Gastrocnemius medialis (tissue), 4 donors: ENCODE measurements around the gene PCDHA9. TPM values are rescaled to one million over a fixed set of nuclear protein-coding genes. Genes with fewer than 3 reads are reported as not detected.
"Not testable (repeated sequence)": the region's sequence is repeated elsewhere in the genome, so short reads cannot be mapped to it uniquely, and the experiment has no call there.

Experiments
- ATAC-seq, 2 donors: fragments of 150-250 bp; one replicate each; pipeline ENCODE4 v1.9.1; 2016
- DNase-seq, 2 donors: peaks; one replicate each; pipeline ENCODE4 v3.0.0-alpha.2; 2019
- H3K27ac ChIP-seq, 4 donors: fragments of 200-600 bp; sonication (generic); 1 replicate in 1 of 4; 2 replicates in 3 of 4; pipeline ENCODE4 v1.5.1; 2016 to 2018; ENCODE audit warnings: mild to moderate bottlenecking in 2 of 4, moderate library complexity in 1 of 4
- H3K27me3 ChIP-seq, 3 donors: fragments of 200-600 bp; sonication (generic) in 2 of 3; 1 replicate in 1 of 3; 2 replicates in 2 of 3; pipeline versions ENCODE4 v1.5.1 to v1.6.0; 2016 to 2019; ENCODE audit warnings: mild to moderate bottlenecking in 1 of 3, moderate library complexity in 1 of 3
- H3K36me3 ChIP-seq, 2 donors: fragments of 200-600 bp; sonication (generic) in 1 of 2; one replicate each; pipeline ENCODE4 v1.5.1; 2017 to 2018
- H3K4me1 ChIP-seq, 2 donors: fragments of 200-600 bp; sonication (generic) in 1 of 2; one replicate each; pipeline ENCODE4 v1.5.1; 2016 to 2017; ENCODE audit warnings: mild to moderate bottlenecking in 2 of 2
- H3K4me3 ChIP-seq, 4 donors: fragments of 200-600 bp; sonication (generic) in 3 of 4; 1 replicate in 1 of 4; 2 replicates in 3 of 4; pipeline ENCODE4 v1.5.1; 2016 to 2019; ENCODE audit warnings: mild to moderate bottlenecking in 2 of 4
- H3K9me3 ChIP-seq, 3 donors: fragments of 200-600 bp; sonication (generic) in 2 of 3; 1 replicate in 1 of 3; 2 replicates in 2 of 3; pipeline ENCODE4 v1.5.1; 2016 to 2019
- CTCF ChIP-seq, 5 experiments: fragments of 450-650 bp in 3 of 5; fragments of 200-600 bp in 2 of 5; sonication (generic) in 2 of 5; IDR thresholded peaks in 4 of 5; conservative IDR thresholded peaks in 1 of 5; 1 replicate in 4 of 5; 2 replicates in 1 of 5; pipeline ENCODE4 v1.5.1; 2016 to 2019; ENCODE audit warnings: antibody characterized with exemption in 5 of 5, mild to moderate bottlenecking in 3 of 5, moderate library complexity in 3 of 5
- POLR2A ChIP-seq, 2 donors: fragments of 450-650 bp; IDR thresholded peaks; one replicate each; pipeline ENCODE4 v1.6.1; 2017; ENCODE audit warnings: antibody characterized with exemption in 2 of 2, mild to moderate bottlenecking in 2 of 2, moderate library complexity in 2 of 2
- in situ Hi-C, 4 donors: fragments of 200-750 bp; cut with MboI; loops; one replicate each; pipeline versions ENCODE4 v1.15.0 to v1.8.0; 2017; ENCODE audit warnings: low sequenced_read_pairs in 4 of 4
- intact Hi-C: fragments of 100-400 bp; cut with DNase I; formaldehyde crosslinking; loops from one replicate; pipeline ENCODE4 v1.15.1; 2023; ENCODE audit warnings: low total_unique reads
- total RNA-seq, 4 donors: library from RNA; depleted of rRNA; stranded (reverse); fragments of >200 nt; gene quantifications; one replicate each; pipeline versions ENCODE4 v1.1.0 to v1.2.3, GENCODE V29; 2016

The PCDHA9 gene
- total RNA-seq, 4 donors from 2014 or later, result 0.07 TPM; not detected in 2

- in situ Hi-C loops, result no loop called here
- Histone ChIP-seq H3K9me3 (peaks cover 0 to 6% (median 0%) of the 10 kb centered on the region in 3 donors), H3K27ac (no peak overlapping the region), H3K4me1 (no peaks in the 10 kb centered on the region), H3K36me3 (no peaks in the 10 kb centered on the region), H3K4me3 (no peak overlapping the region), H3K27me3 (peaks cover 0 to 15% (median 9%) of the 10 kb centered on the region in 3 donors)
- intact Hi-C loops, result no loop called here
- ATAC-seq (no peak), DNase-seq (no peak)
- no peak for TF ChIP-seq CTCF (IDR thresholded peaks at IDR 0.05 in 4 of 5, conservative IDR thresholded peaks at IDR 0.05 in 1 of 5)
- no peak for TF ChIP-seq POLR2A (IDR thresholded peaks at IDR 0.05)
Observed at GRCh38 chr5:140870221-140871201, 22.3 kb downstream of the PCDHA9 start.

- in situ Hi-C loops (no loop called here), intact Hi-C loops (no loop called here)
- H3K4me1 ChIP-seq, result no peaks in the 10 kb centered on the region
- H3K4me3 ChIP-seq, result no peak within 1 kb of the TSS
- no peaks in the 10 kb centered on the region for H3K36me3 ChIP-seq
- DNase-seq (no peak), ATAC-seq (no peak)
- no peak for TF ChIP-seq POLR2A (IDR thresholded peaks at IDR 0.05)
- no peak for TF ChIP-seq CTCF (IDR thresholded peaks at IDR 0.05 in 4 of 5, conservative IDR thresholded peaks at IDR 0.05 in 1 of 5)
- no peak within 1 kb of the TSS for H3K27ac ChIP-seq
- peaks cover 0 to 6% (median 0%) of the 10 kb centered on the region in 3 donors for H3K9me3 ChIP-seq
- H3K27me3 ChIP-seq, result peaks cover 0 to 23% (median 11%) of the 10 kb centered on the region in 3 donors
Observed at GRCh38 chr5:140875085-140876065, 27.2 kb downstream of the PCDHA9 start, which contains the start of gene PCDHA12. Gene PCDHA12 (plus strand): TSS chr5:140875308. CDS start chr5:140875473, 165 bp downstream.

GRCh38 chr5:140876541-140877261, 28.5 kb downstream of the PCDHA9 start:
- H3K4me3 ChIP-seq, ATAC-seq, H3K36me3 ChIP-seq, H3K9me3 ChIP-seq, H3K27ac ChIP-seq, in situ Hi-C loops, DNase-seq, H3K4me1 ChIP-seq, intact Hi-C loops: not testable (repeated sequence)
- peaks cover 1 to 23% (median 17%) of the 10 kb centered on the region in 3 donors for H3K27me3 ChIP-seq

- Histone ChIP-seq H3K9me3 (peaks cover 0 to 6% (median 0%) of the 10 kb centered on the region in 3 donors), H3K27me3 (peaks cover 7 to 23% (median 17%) of the 10 kb centered on the region in 3 donors)
- no peak for TF ChIP-seq POLR2A (IDR thresholded peaks at IDR 0.05)
- no peak for TF ChIP-seq CTCF (IDR thresholded peaks at IDR 0.05 in 4 of 5, conservative IDR thresholded peaks at IDR 0.05 in 1 of 5)
Observed at GRCh38 chr5:140877262-140877581, 29.0 kb downstream of the PCDHA9 start.

More at GRCh38 chr5:140877262-140877581, 29.0 kb downstream of the PCDHA9 start:
- H3K4me1 ChIP-seq, result no peaks in the 10 kb centered on the region
- in situ Hi-C loops (no loop called here), intact Hi-C loops (no loop called here)
- no peak overlapping the region for H3K27ac ChIP-seq
- no peak for DNase-seq
- H3K36me3 ChIP-seq, result no peaks in the 10 kb centered on the region
- no peak overlapping the region for H3K4me3 ChIP-seq
- no peak for ATAC-seq
